Inferior parietal cortex (tissue), 1 donor: Measurements from ENCODE around the gene NPBWR2.

Source experiments
- DNase-seq: peaks from one replicate; pipeline ENCODE4 v3.0.0-alpha.2; 2016; ENCODE audit errors: extremely low spot score

Gene NPBWR2

DNA sequence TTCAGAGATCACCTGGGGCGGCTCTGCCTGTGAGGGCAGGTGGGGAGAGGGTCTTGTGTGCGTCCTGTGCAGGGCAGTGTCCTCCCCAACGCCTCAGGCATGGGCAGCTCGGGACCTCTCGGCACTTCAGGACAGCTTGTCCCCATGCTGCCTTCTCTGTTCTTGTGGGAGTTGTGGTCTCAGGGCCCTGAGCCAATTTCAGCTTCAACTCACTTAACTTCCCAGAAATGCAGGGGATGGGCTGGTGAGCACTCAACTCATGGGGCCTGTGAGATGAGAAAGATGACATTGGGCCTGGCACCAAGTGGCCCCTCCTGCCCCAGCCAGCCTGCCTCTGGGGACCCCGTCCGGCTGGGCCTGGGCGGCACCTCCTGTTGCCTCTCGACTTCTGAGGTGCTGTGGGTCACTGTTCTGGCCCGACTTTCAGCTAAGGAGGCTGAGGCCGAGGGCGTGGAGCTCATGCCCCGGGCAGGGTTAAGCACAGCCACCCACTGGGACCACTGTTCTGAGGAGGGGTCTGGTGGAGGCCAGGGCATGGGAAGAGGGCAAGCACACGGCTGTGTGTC lies 34.8 kb downstream of the NPBWR2 start:
- DNase-seq, result no peak

DNA sequence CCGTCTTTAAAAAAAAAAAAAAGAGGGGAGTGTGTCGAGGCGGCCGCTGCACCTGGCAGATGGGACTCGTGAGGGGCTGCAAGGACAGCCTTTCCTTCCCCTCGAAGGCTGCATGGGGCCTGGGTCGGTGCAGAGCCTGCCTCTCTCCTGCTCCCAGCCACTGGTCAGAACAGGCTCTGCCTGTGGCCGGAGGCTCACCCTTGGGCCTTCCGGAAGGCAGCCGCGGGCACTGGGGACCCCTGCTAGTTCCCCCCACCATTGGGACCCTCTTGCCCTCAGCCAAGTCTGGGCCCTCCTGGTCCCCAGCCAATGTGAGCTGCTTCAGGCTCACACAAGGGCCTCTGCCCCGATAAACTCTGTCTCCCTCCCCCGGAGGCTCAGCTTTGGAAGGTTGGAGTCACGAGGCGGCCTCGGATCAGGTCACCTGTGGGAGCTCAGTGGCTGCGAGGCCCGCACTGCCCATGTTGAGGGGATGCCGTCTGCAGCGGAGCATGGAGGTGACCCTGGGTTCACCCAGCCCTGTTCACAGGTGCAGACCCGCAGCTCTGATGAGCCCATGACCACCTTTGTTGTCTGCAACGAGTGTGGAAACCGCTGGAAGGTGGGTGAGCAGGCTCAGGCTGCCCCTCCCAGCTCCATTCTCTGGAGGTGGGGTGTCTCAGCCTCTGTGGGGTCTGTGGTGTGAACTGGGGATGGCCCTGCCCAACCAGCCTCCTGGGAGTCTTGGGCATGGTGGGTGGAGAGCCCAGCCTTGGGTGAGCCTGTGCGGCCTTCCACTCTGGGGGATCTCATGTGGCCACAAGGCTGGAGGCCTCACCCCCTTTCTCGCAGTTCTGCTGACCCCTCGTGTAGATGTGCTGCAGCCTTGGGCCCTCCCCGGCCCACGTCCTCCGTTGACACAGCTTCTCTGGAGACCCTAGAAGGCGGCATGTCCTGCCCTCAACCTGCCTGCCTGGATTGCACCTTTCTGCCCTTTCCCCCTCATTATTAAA lies 35.7 kb downstream of the NPBWR2 start:
- DNase-seq, result no peak

GRCh38 chr20:64070244-64070993 lies 36.9 kb downstream of the NPBWR2 start:
- DNase-seq, result no peak

GRCh38 chr20:64069614-64070243 lies 37.6 kb downstream of the NPBWR2 start:
- DNase-seq, result no peak

GRCh38 chr20:64069209-64069613 lies 38.2 kb downstream of the NPBWR2 start:
- DNase-seq, result no peak

DNA sequence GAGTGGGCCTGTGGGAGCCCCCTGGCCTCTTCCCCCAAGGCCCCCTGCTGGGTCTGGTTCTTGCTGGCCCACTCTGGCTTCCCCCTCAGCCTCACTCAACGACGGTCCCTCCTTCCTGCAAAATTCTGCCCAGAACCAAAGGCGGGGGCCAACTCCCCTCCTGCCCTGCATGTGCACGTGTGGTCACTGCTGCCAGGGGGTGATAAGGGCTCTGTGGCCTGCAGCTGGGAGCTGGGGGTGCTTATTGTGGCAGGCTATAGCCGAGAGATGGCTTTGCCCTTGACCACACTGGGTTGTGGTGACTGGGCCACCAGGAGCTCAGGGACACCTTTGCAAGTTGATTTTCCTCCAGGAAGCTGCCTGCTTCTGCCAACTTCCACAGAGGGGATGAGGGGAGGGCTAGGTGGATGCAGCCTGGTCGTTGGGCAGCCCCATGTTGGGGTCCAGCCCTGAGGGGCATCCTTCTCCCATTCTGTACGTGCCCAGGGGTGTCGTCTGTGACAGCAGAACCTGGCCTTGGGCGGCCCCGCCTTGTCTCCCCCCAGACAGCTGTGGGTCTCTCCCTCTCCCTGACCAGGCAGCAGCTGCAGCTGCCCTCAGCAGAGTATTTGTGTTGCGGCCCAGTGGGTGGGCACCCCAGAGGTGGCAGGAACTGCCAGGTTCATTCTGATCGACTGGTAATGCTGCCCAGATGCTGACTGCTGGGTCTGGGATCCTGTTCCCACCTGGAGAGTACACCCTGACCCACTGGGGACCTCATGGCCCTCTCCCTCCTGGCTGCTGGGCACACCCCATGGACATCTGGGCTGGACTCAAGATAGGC lies 38.8 kb downstream of the NPBWR2 start:
- no peak for DNase-seq

- no peak for DNase-seq
Observed at GRCh38 chr20:64067733-64068307, 39.5 kb downstream of the NPBWR2 start.

DNA sequence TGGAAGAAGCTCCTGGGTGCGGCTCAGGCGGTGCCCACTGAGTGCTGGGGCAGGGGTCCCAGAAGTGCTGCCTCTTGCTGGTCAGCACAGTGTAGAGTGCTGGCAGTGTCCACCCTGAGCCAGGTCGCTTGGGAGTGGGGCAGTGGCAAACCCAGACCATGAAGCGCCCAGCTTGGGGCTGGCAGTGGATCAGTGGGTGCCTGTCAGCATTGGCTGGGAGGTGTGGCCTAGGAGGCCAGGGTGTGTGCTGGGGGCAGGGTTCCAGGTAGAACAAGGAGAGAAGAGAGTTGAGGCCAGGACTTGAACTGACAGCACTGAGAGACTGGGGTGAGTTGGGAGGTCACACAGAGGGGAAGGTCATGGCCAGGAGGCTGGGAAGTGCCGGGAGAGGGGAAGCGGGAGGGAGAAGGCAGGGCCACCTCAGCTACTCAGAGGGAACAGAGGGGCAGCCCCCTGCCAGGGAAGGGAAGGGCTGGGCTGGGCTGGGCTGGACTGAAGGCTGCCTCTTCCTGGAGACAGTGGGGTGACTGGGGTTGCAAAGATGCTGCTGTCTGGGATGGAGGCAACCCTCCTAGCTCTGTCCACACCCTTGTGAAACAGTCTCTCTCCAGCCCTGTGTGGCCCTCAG lies 40.2 kb downstream of the NPBWR2 start:
- no peak for DNase-seq

GRCh38 chr20:64065974-64066343 lies 41.4 kb downstream of the NPBWR2 start:
- no peak for DNase-seq

DNA sequence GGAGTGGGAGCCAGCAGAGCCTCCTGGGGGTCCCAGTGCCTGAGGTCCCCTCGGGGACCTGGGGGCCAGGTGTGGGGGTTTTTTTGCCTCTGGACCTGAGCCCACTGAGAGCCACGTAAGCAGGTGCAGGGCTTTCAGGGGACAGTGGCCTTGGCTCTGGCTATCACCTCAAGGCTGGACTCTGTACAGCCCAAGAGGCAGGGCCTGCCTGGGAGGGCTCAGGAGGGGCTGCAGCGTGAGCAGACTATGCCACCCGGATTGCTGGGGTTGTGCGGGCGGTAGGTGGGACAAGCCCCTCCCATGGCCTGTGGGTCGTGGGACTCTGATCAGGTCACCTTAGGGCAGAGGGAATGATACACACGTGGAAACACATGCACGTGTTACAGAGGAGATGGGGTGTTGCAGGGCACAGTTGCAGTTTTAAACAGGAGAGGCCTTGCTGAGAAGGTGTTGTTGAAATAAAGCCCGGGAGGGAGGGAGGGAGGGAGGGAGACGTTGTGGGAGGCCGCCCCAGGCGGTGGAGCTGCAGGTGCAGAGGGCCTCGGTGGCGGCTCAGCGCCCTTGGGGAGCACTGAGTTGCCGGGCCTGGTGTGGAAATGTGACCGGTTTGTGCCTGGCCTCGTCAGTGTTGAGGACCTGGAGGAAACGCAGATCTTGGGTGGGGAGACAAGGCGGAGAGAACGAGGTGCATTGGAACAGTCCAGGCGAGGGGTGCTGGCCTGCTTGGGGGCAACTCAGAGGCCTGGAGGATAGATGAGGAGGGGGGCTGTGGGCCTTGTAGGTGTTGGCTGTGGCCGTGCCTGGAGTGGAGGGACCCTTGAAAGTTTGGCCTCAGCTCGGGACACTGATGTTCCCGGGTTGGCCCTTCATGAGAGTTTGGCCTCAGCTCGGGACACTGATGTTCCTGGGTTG lies 42.0 kb downstream of the NPBWR2 start:
- no peak for DNase-seq

DNA sequence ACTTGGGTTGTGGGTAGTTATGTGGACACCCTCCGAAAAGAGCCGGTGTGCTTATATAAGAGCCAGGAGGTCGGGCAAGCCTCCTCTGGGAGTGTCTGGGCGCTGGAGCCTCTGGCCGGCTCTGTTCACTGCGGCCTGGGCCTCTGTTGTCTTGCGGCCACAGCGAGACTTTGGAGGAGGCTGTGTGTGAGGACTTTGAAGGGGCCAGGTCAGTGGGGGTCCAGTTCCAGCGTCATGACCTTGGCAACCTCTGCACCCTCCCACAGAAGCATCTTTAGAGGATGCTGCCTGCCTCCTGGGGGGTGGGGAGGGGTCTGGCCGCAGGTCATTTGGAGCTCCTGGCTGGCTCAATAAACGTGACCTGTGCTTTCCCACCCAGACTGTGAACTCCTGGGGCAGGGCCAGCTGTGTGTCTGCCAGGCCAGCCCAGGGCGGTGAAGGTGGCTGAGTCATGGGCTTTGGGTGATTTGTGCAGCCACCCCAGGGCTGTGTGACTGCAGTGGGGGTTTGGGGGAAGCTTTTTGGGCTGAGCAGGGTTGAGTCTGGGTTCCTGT lies 43.1 kb downstream of the NPBWR2 start:
- DNase-seq, result no peak

DNA sequence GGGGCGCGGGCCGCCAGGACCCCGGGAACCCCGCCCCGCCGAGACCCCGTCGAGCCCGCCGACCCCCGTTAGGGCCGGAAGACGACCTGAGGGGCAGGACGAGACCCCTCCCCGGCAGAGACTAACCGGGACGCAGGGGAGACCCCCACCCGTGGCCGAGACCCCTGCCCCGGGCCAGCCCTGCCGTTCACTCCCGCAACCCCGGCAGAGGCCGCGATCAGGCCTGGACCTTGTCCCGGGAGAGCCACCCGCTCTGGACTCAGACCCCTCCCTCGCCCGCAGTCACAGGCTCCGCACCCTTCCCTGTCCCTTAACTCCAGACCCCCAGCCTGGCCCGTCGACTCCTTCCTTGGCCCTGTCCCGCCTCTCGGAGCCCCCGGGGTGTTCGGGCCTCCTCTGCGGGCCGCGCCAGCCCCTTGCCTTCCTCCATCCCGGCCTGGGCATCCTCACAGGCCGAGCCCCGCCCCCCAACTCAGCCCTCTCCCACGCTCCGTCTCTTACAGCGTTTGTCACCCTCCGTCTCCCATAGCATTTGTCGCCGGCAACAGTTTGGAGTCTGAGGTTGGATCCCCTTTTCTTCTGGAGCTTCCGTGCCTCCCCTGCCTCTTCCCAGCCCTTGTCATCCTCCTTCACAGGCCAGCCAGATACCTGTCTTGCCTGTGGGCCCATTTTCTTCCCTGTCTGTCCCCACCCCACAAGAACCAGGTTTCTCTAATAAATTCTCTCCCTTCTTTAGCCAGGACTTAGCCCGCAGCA lies 43.8 kb downstream of the NPBWR2 start:
- no peak for DNase-seq

DNA sequence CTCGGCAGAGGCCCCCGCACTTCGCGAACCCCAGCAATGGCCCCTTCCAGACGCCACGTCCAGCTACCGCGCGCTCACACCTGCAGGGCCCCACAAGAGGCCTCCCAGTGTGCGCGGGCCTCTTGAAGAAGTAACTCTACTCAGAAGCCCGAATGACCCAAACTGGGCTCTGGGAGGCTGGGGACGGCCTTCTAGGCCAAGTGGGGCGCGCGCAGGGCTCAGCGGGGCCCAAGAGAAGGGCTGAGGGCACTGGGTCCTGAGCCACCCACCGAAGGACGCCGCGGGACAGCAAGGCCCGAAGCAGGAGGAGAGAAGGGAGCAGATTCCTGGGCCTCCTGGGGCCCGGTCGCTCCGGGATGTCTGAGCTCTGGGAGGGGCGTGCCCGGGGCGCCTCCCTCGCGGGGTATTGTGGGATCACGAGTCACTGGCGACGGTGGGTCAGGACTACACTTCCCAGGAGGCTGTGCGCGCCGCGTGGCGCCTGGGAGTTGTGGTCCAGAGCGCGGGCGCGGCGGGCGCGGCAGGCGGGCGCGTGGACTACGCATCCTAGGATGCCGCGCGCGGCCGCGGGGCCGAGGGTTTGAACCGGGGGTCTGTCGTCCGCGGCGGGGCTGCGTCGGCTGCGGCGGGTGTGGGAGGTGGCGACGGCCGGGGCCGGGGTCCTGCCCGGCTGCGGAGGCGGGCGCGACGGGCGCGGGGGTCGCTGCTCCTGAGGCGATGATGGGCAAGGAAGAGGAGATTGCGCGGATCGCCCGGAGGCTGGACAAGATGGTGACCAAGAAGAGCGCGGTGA lies 44.6 kb downstream of the NPBWR2 start, which contains the start of gene TCEA2:
Gene TCEA2 (plus strand): TSS at position 603 of the 793 bp plus-strand sequence. CDS start 115 bp downstream, at position 718.
- DNase-seq, result peak; percentile 97

- no peak for DNase-seq
Observed at GRCh38 chr20:64062276-64062595, 45.1 kb downstream of the NPBWR2 start.

GRCh38 chr20:64058536-64058935 lies 48.8 kb downstream of the NPBWR2 start:
- DNase-seq, result no peak

DNA sequence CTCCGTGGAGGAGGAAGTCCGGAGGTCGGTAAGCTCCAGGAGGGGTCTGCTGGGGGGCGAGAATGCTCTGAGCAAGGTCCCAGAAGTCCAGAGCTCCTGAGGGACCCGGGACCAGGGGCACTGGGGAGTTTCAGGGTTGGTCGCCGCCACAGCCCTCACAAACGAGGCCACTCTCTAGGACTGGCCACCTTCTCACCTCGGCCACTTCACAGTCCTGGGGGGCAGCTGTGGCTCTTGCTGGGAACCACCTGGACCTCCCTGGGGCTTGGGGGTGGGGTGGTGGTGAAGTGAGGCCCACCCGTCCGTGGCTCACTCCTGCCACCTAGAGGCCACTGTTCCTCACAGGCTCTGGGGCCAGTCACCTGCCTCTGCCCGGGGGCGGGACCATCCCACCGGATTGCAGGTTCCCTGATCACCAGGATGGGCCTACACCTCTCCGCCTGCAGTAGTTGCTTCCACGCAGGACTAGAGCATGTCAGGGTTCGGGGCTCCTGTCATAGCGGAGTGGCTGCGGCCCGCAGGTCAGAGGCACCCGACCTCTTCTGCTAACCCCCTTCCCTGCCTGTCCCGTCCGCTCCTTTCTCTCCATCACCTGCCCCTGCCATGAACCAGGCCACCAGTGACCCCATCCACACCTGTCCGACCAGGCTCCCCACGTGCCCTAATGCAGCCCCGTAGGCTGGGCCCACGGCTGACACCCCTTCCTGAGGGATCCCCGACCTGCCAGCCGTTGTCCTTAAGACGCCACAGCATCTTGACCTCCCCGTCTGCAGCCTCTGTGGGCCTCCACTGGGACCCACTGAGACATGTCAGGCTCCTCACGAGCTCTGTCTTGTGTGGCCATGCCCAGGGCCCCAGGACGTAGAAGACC lies 49.5 kb downstream of the NPBWR2 start:
- peak; percentile 48 for DNase-seq
